Endothelial cell of umbilical vein (primary cell): ENCODE data around the gene OXSR1.

Experiments
- MYC ChIP-seq: IDR thresholded peaks from one replicate; pipeline ENCODE4 v1.6.1; 2011; ENCODE audit warnings: mild to moderate bottlenecking, low read depth, low read length
- POLR2A ChIP-seq: IDR thresholded peaks from 2 replicates; pipeline ENCODE4 v1.6.1; 2012; ENCODE audit warnings: low read depth, mild to moderate bottlenecking, control low read depth, low read length
- TF ChIP-seq, protein P1 (sequence below), 2 donors: IDR thresholded peaks; 1 replicate in 1 of 2; 2 replicates in 1 of 2; pipeline ENCODE4 v1.5.1; 2011; ENCODE audit warnings: low read length in 2 of 2, mild to moderate bottlenecking in 2 of 2, moderate library complexity in 2 of 2, control low read depth in 1 of 2, inconsistent platforms in 1 of 2, low read depth in 1 of 2; ENCODE audit not compliant: insufficient read depth in 1 of 2; ENCODE audit errors: extremely low read depth in 1 of 2

DNA sequence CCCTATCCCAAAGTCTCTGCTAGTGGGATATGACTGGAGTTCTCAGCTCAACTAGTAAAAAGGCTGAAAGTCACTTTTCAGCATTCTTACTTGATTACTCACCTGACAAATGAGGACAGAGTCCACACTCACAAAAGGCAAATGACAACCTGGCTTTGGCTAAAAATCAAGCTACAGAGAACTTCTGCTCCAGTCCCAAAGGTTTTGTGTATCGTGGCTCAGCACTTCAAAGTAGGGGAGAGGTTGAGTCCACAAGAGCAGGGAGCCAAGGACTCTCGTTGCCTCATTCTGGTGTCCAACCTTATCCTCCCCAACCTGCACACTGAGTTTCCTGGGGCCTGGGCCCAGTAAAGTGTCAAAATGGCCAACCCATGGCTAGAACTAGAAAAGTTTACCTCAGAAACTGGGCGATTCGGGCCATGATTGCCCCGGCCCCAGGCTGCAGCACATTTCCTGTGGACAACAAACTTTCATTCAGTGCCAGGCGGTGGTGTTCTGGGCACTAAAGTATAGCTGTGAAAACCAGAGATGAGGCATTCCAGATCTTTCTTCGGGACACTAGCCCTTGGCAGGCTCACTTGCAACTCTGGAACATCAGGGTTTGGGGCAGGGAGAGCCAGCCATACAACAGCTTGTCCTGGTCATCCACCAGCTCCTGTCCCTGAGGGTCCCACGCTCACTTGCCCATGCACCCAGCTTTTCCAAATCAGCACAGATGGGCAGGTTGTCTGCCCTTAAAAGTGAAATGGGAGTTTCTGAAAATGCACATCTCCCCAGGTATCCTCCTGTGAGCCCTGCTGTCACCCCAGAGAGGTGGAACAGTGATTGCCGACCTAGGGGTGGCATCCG lies 31.6 kb upstream of the OXSR1 start:
- TF ChIP-seq POLR2A: no peak
- no peak for TF ChIP-seq MYC
- TF ChIP-seq, protein P1, sequence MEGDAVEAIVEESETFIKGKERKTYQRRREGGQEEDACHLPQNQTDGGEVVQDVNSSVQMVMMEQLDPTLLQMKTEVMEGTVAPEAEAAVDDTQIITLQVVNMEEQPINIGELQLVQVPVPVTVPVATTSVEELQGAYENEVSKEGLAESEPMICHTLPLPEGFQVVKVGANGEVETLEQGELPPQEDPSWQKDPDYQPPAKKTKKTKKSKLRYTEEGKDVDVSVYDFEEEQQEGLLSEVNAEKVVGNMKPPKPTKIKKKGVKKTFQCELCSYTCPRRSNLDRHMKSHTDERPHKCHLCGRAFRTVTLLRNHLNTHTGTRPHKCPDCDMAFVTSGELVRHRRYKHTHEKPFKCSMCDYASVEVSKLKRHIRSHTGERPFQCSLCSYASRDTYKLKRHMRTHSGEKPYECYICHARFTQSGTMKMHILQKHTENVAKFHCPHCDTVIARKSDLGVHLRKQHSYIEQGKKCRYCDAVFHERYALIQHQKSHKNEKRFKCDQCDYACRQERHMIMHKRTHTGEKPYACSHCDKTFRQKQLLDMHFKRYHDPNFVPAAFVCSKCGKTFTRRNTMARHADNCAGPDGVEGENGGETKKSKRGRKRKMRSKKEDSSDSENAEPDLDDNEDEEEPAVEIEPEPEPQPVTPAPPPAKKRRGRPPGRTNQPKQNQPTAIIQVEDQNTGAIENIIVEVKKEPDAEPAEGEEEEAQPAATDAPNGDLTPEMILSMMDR (IDR thresholded peaks at IDR 0.05; ENCODE audit: extremely low read depth in 1 of 2, insufficient read depth in 1 of 2, low read depth in 1 of 2, low read length in 2 of 2): no peak
